CD4-positive, alpha-beta T cell treated with Interferon gamma for 1 hour (primary cell): ENCODE results near the gene ST6GALNAC3.

Experiments
- DNase-seq: peaks from one replicate; pipeline ENCODE4 v3.0.0-alpha.2; 2020

The ST6GALNAC3 gene

GRCh38 chr1:76669131-76669530 lies 594.6 kb downstream of the ST6GALNAC3 start:
- DNase-seq: no peak

DNA sequence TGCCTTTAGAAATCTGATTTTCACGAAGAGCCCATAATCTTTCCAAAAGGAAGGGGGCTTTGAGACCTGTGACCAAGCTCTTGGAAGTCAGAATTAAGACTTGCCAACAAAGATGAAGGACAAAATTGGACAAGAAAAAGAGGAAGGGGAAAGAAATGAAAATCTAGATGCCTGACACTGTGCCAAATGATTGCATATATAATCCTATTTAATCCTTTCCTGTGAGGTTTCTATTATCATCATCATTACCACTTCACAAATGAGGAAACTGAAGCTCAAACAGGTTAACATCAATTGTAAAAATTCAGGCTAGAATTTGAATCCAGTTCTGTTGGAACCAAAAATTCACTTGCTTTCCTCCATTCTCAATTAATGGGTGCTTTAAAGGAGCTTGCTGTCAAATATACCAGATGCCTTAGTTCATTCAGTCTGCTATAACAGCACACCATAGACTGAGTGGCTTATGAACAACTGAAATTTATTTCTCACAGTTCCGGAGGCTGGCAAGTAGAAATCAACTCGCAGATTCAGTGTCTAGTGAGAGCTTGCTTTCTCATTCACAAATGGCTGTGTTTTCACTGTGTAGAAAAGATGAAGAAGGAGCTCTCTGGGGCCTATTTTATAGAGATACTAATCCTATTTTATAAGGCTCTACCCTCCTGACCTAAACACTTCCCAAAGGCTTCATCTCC lies 595.2 kb downstream of the ST6GALNAC3 start:
- DNase-seq: no peak

DNA sequence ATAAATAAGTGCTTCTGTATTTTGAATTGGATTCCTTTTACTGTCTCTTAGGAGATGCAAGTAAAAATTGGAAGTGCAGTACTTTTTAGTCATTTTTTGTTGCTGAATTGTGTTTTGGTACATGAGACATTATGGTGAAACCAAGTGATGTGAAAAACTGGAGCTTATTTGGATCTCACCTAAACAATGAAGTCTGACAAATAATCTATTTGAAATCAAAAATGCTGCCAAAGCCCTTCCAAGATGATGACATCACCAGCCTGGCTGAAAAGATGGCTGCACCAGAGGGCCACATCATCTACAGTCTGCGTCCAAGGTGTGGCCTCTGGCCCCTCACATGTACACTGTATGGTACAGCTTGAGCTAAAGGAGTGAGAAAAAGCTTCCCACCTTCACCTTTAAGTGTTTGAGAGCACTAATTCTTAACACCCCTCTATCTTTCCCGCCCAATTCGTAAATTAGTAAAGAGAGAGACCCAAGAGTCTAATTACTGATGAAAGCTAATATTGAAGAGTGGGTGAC lies 600.2 kb downstream of the ST6GALNAC3 start:
- DNase-seq: no peak

GRCh38 chr1:76677416-76678405 lies 603.2 kb downstream of the ST6GALNAC3 start:
- DNase-seq: no peak

GRCh38 chr1:76679534-76680152 lies 605.1 kb downstream of the ST6GALNAC3 start:
- no peak for DNase-seq

- no peak for DNase-seq
These were observed 606.1 kb downstream of the ST6GALNAC3 start for GRCh38 chr1:76680651-76681050.

- no peak for DNase-seq
These were observed 607.6 kb downstream of the ST6GALNAC3 start for GRCh38 chr1:76682138-76682537.
